Mesendoderm (in vitro differentiated cells): Measurements from ENCODE around the gene MUC6.

ENCODE experiments used
- DNase-seq: peaks from one replicate; pipeline ENCODE4 v3.0.0; 2013
- H2AK5ac ChIP-seq: 2 replicates; pipeline ENCODE4 v1.6.1; 2013; ENCODE audit warnings: low read length, inconsistent platforms
- H2BK120ac ChIP-seq: 2 replicates; pipeline ENCODE4 v1.6.1; 2013; ENCODE audit warnings: low read depth, mild to moderate bottlenecking, low read length, moderate library complexity, mixed read lengths
- H2BK15ac ChIP-seq: replicated peaks from 2 replicates; pipeline ENCODE4 v1.6.1; 2013; ENCODE audit warnings: low read depth, mild to moderate bottlenecking, moderate library complexity
- H2BK5ac ChIP-seq: 2 replicates; pipeline ENCODE4 v1.6.1; 2013; ENCODE audit warnings: low read length, inconsistent platforms
- H3K18ac ChIP-seq: 2 replicates; pipeline ENCODE4 v1.6.1; 2013; ENCODE audit warnings: mild to moderate bottlenecking, low read length, mixed read lengths
- H3K23ac ChIP-seq: one replicate; pipeline ENCODE4 v1.6.1; 2013; ENCODE audit warnings: low read length
- H3K27ac ChIP-seq: 2 replicates; pipeline ENCODE4 v1.5.1; 2013; ENCODE audit warnings: low read depth, mild to moderate bottlenecking, inconsistent platforms, low read length, moderate library complexity
- H3K27me3 ChIP-seq: 2 replicates; pipeline ENCODE4 v1.6.1; 2013; ENCODE audit warnings: low read length, control low read depth, mild to moderate bottlenecking, inconsistent platforms; ENCODE audit not compliant: insufficient read depth, poor library complexity
- H3K36me3 ChIP-seq: 2 replicates; pipeline ENCODE4 v1.6.1; 2013; ENCODE audit warnings: low read length, inconsistent platforms; ENCODE audit not compliant: control insufficient read depth, insufficient read depth
- H3K4ac ChIP-seq: one replicate; pipeline ENCODE4 v1.6.1; 2013; ENCODE audit warnings: low read depth, mild to moderate bottlenecking, low read length, moderate library complexity
- H3K4me1 ChIP-seq: 2 replicates; pipeline ENCODE4 v1.6.1; 2013; ENCODE audit warnings: low read depth, low read length, inconsistent platforms; ENCODE audit not compliant: control insufficient read depth
- H3K4me2 ChIP-seq: 2 replicates; pipeline ENCODE4 v1.6.1; 2013; ENCODE audit warnings: low read length
- H3K4me3 ChIP-seq: 2 replicates; pipeline ENCODE4 v1.5.1; 2013; ENCODE audit warnings: mild to moderate bottlenecking, low read length
- H3K56ac ChIP-seq: one replicate; pipeline ENCODE4 v1.6.1; 2013; ENCODE audit warnings: low read length
- H3K79me1 ChIP-seq: 2 replicates; pipeline ENCODE4 v1.6.1; 2013; ENCODE audit warnings: low read length, inconsistent platforms
- H3K79me2 ChIP-seq: 2 replicates; pipeline ENCODE4 v1.6.1; 2013; ENCODE audit warnings: mild to moderate bottlenecking, low read length; ENCODE audit not compliant: control insufficient read depth, insufficient read depth
- H3K9ac ChIP-seq: 2 replicates; pipeline ENCODE4 v1.6.1; 2013; ENCODE audit warnings: low read length, inconsistent platforms
- H4K5ac ChIP-seq: one replicate; pipeline ENCODE4 v1.6.1; 2013; ENCODE audit warnings: low read length
- H4K8ac ChIP-seq: one replicate; pipeline ENCODE4 v1.6.1; 2013; ENCODE audit warnings: low read depth, mild to moderate bottlenecking, control low read depth, low read length, moderate library complexity
- WGBS: extraction: QIAGEN DNeasy Blood & Tissue Kit; methylation state at CpG from one replicate; pipeline ENCODE4 v1.1.7; 2013; ENCODE audit warnings: low lambda C conversion rate, missing lambda C conversion rate; ENCODE audit not compliant: insufficient coverage; ENCODE audit errors: extremely low coverage; 5-methylcytosine and 5-hydroxymethylcytosine counted together

The MUC6 gene

DNA sequence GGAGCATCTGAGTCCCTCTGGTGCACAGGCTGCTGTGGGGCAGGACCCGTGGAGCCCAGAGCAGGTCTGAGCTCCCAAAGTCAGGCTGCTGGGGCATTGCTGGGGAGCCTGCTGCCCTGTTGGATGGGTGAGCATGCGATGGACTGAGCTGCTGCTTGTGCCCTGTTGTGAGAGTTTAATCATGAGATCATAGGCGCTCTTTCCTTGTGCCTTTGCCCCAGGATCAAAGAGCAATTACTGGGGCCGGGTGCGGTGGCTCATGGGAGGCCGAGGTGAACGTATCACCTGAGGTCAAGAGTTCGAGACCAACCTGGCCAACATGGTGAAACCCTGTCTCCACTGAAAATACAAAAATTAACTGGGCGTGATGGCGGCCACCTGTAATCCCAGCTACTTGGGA, 37.5 kb downstream of the MUC6 start:
- H3K27me3 ChIP-seq, result no peaks in the 10 kb centered on the region
- no peak overlapping the region for H3K4me2 ChIP-seq
- H3K18ac ChIP-seq, result no peak overlapping the region
- H4K5ac ChIP-seq, result no peak overlapping the region
- H3K56ac ChIP-seq, result no peak overlapping the region
- H3K4me1 ChIP-seq, result no peaks in the 10 kb centered on the region
- peaks cover 4% of the 10 kb centered on the region for H3K36me3 ChIP-seq
- no peaks in the 10 kb centered on the region for H3K79me2 ChIP-seq
- H2BK5ac ChIP-seq, result no peak overlapping the region
- H2AK5ac ChIP-seq, result no peak overlapping the region
- no peak overlapping the region for H3K23ac ChIP-seq
- H3K4ac ChIP-seq, result no peak overlapping the region
- no peak overlapping the region for H3K27ac ChIP-seq
- no CpG with 5 or more reads among the region's 10 CpGs for WGBS
- H3K79me1 ChIP-seq, result peaks cover 1% of the 10 kb centered on the region
- H2BK120ac ChIP-seq, result no peak overlapping the region
- H4K8ac ChIP-seq, result no peak overlapping the region
- no peak for DNase-seq
- no peak overlapping the region for H3K9ac ChIP-seq
- no peak overlapping the region for H3K4me3 ChIP-seq
- no peak overlapping the region for H2BK15ac ChIP-seq

DNA sequence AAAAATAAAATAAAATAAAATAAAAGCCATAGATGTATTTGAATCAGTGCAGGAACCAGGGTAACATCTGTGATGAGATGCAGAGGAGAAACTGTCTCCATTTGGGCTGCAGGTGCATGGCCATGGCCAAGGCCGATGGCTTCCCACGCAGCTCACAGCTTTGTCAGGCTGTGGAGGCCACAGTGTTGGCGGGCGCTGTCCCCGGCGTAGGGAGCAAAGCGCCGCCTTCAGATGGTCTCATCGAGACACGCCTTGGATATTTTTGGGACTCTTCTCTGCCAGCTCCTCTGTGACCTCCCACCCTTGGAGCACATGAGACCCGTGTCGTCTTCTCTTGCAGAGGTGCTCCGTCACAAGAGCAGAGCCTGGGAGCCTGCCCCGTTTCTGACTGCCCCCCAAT, 38.6 kb downstream of the MUC6 start:
- no peak overlapping the region for H2BK120ac ChIP-seq
- DNase-seq, result no peak
- H3K4me3 ChIP-seq, result no peak overlapping the region
- no peak overlapping the region for H3K4me2 ChIP-seq
- no peaks in the 10 kb centered on the region for H3K79me2 ChIP-seq
- H2BK15ac ChIP-seq, result no peak overlapping the region
- no peak overlapping the region for H2AK5ac ChIP-seq
- no peak overlapping the region for H2BK5ac ChIP-seq
- peaks cover 1% of the 10 kb centered on the region for H3K79me1 ChIP-seq
- no peak overlapping the region for H4K5ac ChIP-seq
- H3K18ac ChIP-seq, result no peak overlapping the region
- no peaks in the 10 kb centered on the region for H3K4me1 ChIP-seq
- no peak overlapping the region for H3K4ac ChIP-seq
- no peak overlapping the region for H3K27ac ChIP-seq
- no peak overlapping the region for H3K23ac ChIP-seq
- WGBS, result no CpG with 5 or more reads among the region's 14 CpGs
- no peak overlapping the region for H4K8ac ChIP-seq
- peaks cover 6% of the 10 kb centered on the region for H3K36me3 ChIP-seq
- H3K56ac ChIP-seq, result no peak overlapping the region
- H3K9ac ChIP-seq, result no peak overlapping the region
- no peaks in the 10 kb centered on the region for H3K27me3 ChIP-seq

DNA sequence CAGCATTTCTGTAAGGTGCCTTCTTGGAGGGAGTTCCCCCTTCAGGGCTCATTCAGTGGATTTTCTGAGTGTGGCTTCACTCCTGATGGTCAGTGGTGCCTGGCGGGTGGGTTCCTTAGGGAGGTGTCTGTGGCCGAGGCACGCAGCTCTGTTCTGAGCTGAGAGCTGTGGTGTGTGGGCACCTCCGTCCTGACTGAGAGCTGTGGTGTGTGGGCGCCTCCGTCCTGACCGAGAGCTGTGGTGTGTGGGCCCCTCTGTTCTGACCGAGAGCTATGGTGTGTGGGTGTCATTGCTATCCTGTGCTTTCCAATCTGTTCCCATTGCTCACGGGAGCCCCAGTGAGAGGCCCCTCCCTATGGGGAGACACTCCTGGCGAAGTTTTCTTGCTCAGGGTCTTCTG, 39.8 kb downstream of the MUC6 start:
- no peak overlapping the region for H3K4ac ChIP-seq
- H4K8ac ChIP-seq, result no peak overlapping the region
- H3K79me2 ChIP-seq, result no peaks in the 10 kb centered on the region
- no CpG with 5 or more reads among the region's 10 CpGs for WGBS
- no peak overlapping the region for H3K27ac ChIP-seq
- H3K56ac ChIP-seq, result no peak overlapping the region
- H3K9ac ChIP-seq, result no peak overlapping the region
- H3K27me3 ChIP-seq, result no peaks in the 10 kb centered on the region
- no peak overlapping the region for H3K4me2 ChIP-seq
- H3K4me1 ChIP-seq, result no peaks in the 10 kb centered on the region
- H3K18ac ChIP-seq, result no peak overlapping the region
- H2BK5ac ChIP-seq, result no peak overlapping the region
- DNase-seq, result no peak
- no peak overlapping the region for H2AK5ac ChIP-seq
- H2BK15ac ChIP-seq, result no peak overlapping the region
- no peak overlapping the region for H4K5ac ChIP-seq
- H2BK120ac ChIP-seq, result no peak overlapping the region
- H3K4me3 ChIP-seq, result no peak overlapping the region
- H3K79me1 ChIP-seq, result no peaks in the 10 kb centered on the region
- H3K36me3 ChIP-seq, result peaks cover 11% of the 10 kb centered on the region
- H3K23ac ChIP-seq, result no peak overlapping the region

DNA sequence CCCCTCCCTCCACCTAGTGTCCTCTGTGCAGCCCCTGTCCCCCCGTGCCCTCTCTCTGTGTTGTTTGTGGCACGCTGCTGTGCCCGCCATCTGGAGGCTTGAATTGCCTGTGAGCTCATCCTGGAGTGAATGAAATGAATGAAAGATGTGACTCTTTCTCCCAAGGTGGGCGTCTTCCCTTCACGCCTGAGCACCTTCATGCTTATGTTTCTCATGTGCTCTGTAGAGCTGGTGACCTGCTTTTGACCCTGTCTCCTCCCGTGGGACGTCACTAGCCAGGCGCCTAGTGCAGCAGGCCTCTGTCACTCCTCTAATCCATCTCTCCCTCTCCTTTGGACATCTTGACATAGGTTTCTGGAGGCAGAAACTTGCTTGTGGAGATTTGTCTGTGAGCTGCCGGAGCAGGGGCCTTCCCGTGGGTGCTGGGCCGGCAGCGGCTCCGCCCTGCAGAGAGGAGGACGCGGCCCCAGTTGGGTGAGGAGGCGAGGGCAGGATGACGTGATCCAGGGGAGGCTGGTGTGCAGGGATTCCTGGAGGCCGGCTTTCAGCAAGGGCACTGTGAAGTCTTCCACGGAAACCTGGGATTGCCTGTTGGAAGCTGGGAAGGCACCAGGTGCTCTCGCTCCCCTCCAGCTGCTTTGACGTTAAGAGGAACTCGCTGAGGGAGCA, 40.6 kb downstream of the MUC6 start:
- H3K23ac ChIP-seq, result no peak overlapping the region
- no peak for DNase-seq

DNA sequence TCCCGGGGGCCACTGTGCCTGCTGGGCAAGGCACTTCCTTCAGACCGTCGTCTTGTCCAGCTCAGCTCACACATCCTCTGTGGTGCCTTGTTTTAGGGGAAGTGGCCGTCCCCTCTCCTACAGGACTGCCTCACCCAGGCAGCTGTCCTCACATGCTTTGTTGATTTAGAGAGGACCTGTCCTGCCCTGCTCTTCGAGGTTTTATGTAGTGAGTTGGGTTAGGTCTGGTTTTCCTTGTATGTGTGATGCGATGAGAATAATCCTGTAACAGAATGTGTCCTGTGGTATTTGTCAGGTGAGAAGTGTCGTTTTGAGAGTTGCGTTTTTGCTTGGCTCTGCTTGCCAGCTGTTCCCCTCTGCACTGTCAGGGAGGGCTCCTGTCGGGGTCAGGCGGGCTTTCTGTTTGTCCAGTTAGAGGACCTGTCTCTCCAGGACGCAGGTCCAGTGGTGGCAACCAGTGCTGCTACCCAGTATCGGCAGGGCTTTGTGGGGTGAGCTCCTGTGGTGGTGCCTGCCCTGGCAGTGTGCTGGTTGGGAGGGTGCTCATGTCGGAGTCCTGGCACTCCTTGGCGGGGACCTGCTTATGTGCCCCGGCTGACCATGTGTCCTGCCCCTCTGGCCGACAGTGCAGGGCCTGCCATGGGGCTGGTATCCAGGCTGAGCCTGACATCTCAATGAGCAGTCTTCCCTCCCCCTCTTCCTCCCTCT, 41.3 kb downstream of the MUC6 start:
- H3K79me1 ChIP-seq, result peaks cover 1% of the 10 kb centered on the region
- H3K23ac ChIP-seq, result no peak overlapping the region
- H4K8ac ChIP-seq, result no peak overlapping the region
- no peak overlapping the region for H3K4me3 ChIP-seq
- no peak overlapping the region for H3K4ac ChIP-seq
- WGBS, result no CpG with 5 or more reads among the region's 16 CpGs
- H3K4me1 ChIP-seq, result no peaks in the 10 kb centered on the region
- no peak overlapping the region for H2AK5ac ChIP-seq
- H3K79me2 ChIP-seq, result no peaks in the 10 kb centered on the region
- no peak for DNase-seq
- no peak overlapping the region for H2BK120ac ChIP-seq
- H4K5ac ChIP-seq, result no peak overlapping the region
- H3K4me2 ChIP-seq, result no peak overlapping the region
- H2BK5ac ChIP-seq, result no peak overlapping the region
- peaks cover 9% of the 10 kb centered on the region for H3K36me3 ChIP-seq
- H3K9ac ChIP-seq, result no peak overlapping the region
- H3K27ac ChIP-seq, result no peak overlapping the region
- H3K27me3 ChIP-seq, result no peaks in the 10 kb centered on the region
- H2BK15ac ChIP-seq, result no peak overlapping the region
- no peak overlapping the region for H3K56ac ChIP-seq
- H3K18ac ChIP-seq, result no peak overlapping the region

More for the DNA sequence above, 40.6 kb downstream of the MUC6 start:
- Histone ChIP-seq H3K4ac (no peak overlapping the region), H3K27ac (no peak overlapping the region), H3K4me3 (no peak overlapping the region), H2BK5ac (no peak overlapping the region), H2BK120ac (no peak overlapping the region), H4K8ac (no peak overlapping the region), H3K27me3 (no peaks in the 10 kb centered on the region), H3K9ac (no peak overlapping the region), H2AK5ac (no peak overlapping the region), H3K79me2 (no peaks in the 10 kb centered on the region), H3K56ac (no peak overlapping the region), H4K5ac (no peak overlapping the region), H2BK15ac (no peak overlapping the region), H3K4me1 (no peaks in the 10 kb centered on the region), H3K79me1 (no peaks in the 10 kb centered on the region), H3K18ac (no peak overlapping the region), H3K4me2 (no peak overlapping the region), H3K36me3 (peaks cover 9% of the 10 kb centered on the region)
- WGBS, result no CpG with 5 or more reads among the region's 22 CpGs
